Trophoblast cell (in vitro differentiated cells and primary cell): Measurements from ENCODE around the gene TACR1.
A peak's percentile ranks its signal among the peaks of the same experiment; 100 is the strongest.

Experiments used
- DNase-seq, 2 donors: peaks; one replicate each; pipeline ENCODE4 v3.0.0-alpha.2; 2016
- H2AFZ ChIP-seq: 2 replicates; pipeline ENCODE4 v1.6.1; 2013; ENCODE audit warnings: low read length, moderate library complexity, mild to moderate bottlenecking; ENCODE audit not compliant: insufficient read depth, poor library complexity
- H2AK5ac ChIP-seq: 2 replicates; pipeline ENCODE4 v1.6.1; 2013; ENCODE audit warnings: mild to moderate bottlenecking, low read length
- H2BK120ac ChIP-seq: 2 replicates; pipeline ENCODE4 v1.6.1; 2013; ENCODE audit warnings: low read length, mild to moderate bottlenecking, moderate library complexity; ENCODE audit not compliant: insufficient read depth, poor library complexity
- H2BK12ac ChIP-seq: 2 replicates; pipeline ENCODE4 v1.6.1; 2013; ENCODE audit warnings: mild to moderate bottlenecking, low read length, moderate library complexity
- H2BK5ac ChIP-seq: 2 replicates; pipeline ENCODE4 v1.6.1; 2013; ENCODE audit warnings: low read length, low read depth, moderate library complexity, mild to moderate bottlenecking; ENCODE audit not compliant: poor library complexity
- H3K14ac ChIP-seq: 2 replicates; pipeline ENCODE4 v1.6.1; 2013; ENCODE audit warnings: mild to moderate bottlenecking, low read length
- H3K18ac ChIP-seq: 2 replicates; pipeline ENCODE4 v1.6.1; 2013; ENCODE audit warnings: mild to moderate bottlenecking, low read length
- H3K23ac ChIP-seq: 2 replicates; pipeline ENCODE4 v1.6.1; 2013; ENCODE audit warnings: low read length
- H3K27ac ChIP-seq: 2 replicates; pipeline ENCODE4 v1.5.1; 2013; ENCODE audit warnings: low read depth, mild to moderate bottlenecking, inconsistent platforms, low read length, moderate library complexity
- H3K27me3 ChIP-seq: 2 replicates; pipeline ENCODE4 v1.6.1; 2013; ENCODE audit warnings: inconsistent platforms, mild to moderate bottlenecking, low read length, moderate library complexity; ENCODE audit not compliant: insufficient read depth
- H3K36me3 ChIP-seq, 2 experiments: 1 replicate in 1 of 2; 2 replicates in 1 of 2; pipeline ENCODE4 v1.6.1; 2013; ENCODE audit warnings: low read length in 2 of 2, mild to moderate bottlenecking in 2 of 2, moderate library complexity in 1 of 2; ENCODE audit not compliant: insufficient read depth in 2 of 2, control insufficient read depth in 1 of 2
- H3K4ac ChIP-seq: 2 replicates; pipeline ENCODE4 v1.6.1; 2013; ENCODE audit warnings: low read depth, mild to moderate bottlenecking, low read length, moderate library complexity
- H3K4me1 ChIP-seq, 2 experiments: 1 replicate in 1 of 2; 2 replicates in 1 of 2; pipeline ENCODE4 v1.6.1; 2013; ENCODE audit warnings: low read length in 2 of 2, mild to moderate bottlenecking in 2 of 2, moderate library complexity in 1 of 2; ENCODE audit not compliant: insufficient read depth in 2 of 2, control insufficient read depth in 1 of 2
- H3K4me2 ChIP-seq: 2 replicates; pipeline ENCODE4 v1.6.1; 2013; ENCODE audit warnings: inconsistent platforms, mild to moderate bottlenecking, low read length, moderate library complexity
- H3K4me3 ChIP-seq: 2 replicates; pipeline ENCODE4 v1.5.1; 2013; ENCODE audit warnings: mild to moderate bottlenecking, low read depth, low read length, inconsistent platforms
- H3K79me1 ChIP-seq: one replicate; pipeline ENCODE4 v1.6.1; 2013; ENCODE audit warnings: low read length
- H3K79me2 ChIP-seq: 2 replicates; pipeline ENCODE4 v1.6.1; 2013; ENCODE audit warnings: low read length, mild to moderate bottlenecking; ENCODE audit not compliant: control insufficient read depth, insufficient read depth, poor library complexity
- H3K9ac ChIP-seq: 2 replicates; pipeline ENCODE4 v1.6.1; 2013; ENCODE audit warnings: mild to moderate bottlenecking, low read length
- H3K9me3 ChIP-seq: 2 replicates; pipeline ENCODE4 v1.6.1; 2013; ENCODE audit warnings: low read depth, mild to moderate bottlenecking, control low read depth, inconsistent platforms, low read length; ENCODE audit not compliant: insufficient read depth
- H4K12ac ChIP-seq: 2 replicates; pipeline ENCODE4 v1.6.1; 2013; ENCODE audit warnings: low read depth, mild to moderate bottlenecking, low read length, moderate library complexity
- H4K8ac ChIP-seq: 2 replicates; pipeline ENCODE4 v1.6.1; 2013; ENCODE audit warnings: low read depth, mild to moderate bottlenecking, low read length, moderate library complexity
- H4K91ac ChIP-seq: one replicate; pipeline ENCODE4 v1.6.1; 2013; ENCODE audit warnings: low read depth, mild to moderate bottlenecking, low read length, moderate library complexity
- WGBS: extraction: QIAGEN DNeasy Blood & Tissue Kit; methylation state at CpG from one replicate; pipeline ENCODE4 v1.1.7; 2013; ENCODE audit warnings: missing lambda C conversion rate; ENCODE audit not compliant: insufficient read length, insufficient coverage; ENCODE audit errors: extremely low coverage; 5-methylcytosine and 5-hydroxymethylcytosine counted together

Gene TACR1

DNA sequence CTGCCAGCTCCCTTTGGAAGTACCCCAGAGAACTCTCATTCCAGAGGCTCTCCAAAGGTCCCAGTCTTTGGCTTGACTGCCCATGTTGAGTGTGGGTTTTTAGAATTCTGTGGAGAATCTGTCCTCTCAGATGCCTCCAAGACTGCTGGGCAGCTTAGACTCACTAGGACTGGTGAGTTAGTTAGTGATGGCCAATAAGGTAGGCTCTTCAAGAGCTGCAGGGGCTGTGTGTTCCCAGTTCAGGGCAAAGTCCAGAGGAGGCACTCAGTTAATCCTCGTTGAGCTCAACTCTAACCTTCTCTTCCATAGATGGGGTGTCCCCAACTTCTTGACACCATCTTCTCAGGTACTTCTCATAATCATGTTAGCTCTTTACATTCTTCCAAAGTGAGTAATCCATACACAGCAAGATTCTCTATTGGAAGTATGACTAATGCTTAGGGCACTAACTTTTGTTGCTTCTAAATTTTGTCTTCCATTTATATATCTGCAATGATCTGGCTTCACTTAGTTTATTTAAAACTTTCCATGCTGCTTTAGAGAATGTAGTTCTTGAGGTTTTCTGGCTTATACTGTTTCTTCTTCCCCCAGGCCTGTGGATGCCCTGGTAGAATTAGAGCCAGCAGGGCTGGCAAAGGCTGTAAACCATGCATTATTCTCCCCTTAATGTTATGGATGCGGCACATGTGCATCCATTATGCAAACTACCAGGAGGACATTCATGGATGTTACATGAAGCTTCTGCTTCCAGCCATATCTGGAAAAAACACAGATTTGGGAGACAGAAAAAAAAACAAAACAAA is 151.9 kb downstream of the TACR1 start:
- Histone ChIP-seq H3K9ac (no peak overlapping the region), H2BK12ac (no peak overlapping the region), H3K79me2 (no peaks in the 10 kb centered on the region), H3K23ac (no peak overlapping the region), H3K18ac (no peak overlapping the region), H3K14ac (no peak overlapping the region), H3K27me3 (no peaks in the 10 kb centered on the region), H3K4me1 (no peaks in the 10 kb centered on the region), H2AK5ac (no peak overlapping the region), H4K12ac (no peak overlapping the region), H3K4me2 (no peak overlapping the region), H3K36me3 (no peaks in the 10 kb centered on the region), H4K8ac (no peak overlapping the region), H3K27ac (no peak overlapping the region), H2BK5ac (no peak overlapping the region), H3K4ac (no peak overlapping the region), H2BK120ac (no peak overlapping the region), H3K4me3 (no peak overlapping the region), H3K79me1 (no peaks in the 10 kb centered on the region), H2AFZ (no peak overlapping the region), H3K9me3 (no peaks in the 10 kb centered on the region), H4K91ac (no peak overlapping the region)
- no CpG with 5 or more reads among the region's 2 CpGs for WGBS
- peak in 1 of 2 donors; percentile 29 for DNase-seq

DNA sequence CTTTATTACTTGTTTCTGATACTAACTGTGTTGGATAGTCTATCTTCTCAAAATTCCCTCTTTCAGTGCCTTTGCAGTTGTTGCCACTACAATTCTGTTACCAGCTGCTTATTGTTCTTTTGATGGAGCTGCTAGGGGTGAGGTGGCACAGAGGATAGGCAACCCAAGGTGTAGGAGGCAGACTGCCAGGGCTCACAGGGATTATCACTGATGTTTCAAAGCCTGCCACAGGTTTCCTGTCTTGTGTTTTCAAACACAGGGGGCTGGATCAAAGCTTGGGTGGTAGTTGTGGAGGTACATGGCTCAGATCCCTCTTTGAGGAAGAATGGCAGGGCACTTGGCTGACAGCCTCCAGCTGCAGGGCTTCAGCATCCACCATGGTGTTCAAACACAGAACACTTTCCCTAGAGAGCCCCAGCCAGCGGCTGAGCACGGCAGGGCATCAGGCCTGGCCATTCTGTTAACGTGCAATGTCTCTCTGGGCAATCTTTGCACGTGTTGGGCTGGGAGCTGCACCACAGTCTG is 153.7 kb downstream of the TACR1 start:
- H3K79me2 ChIP-seq, result no peaks in the 10 kb centered on the region
- H3K14ac ChIP-seq, result no peak overlapping the region
- no peak overlapping the region for H3K27ac ChIP-seq
- H3K4me1 ChIP-seq, result no peaks in the 10 kb centered on the region
- H2BK120ac ChIP-seq, result no peak overlapping the region
- WGBS, result no CpG with 5 or more reads among the region's 4 CpGs
- H2AFZ ChIP-seq, result no peak overlapping the region
- no peak overlapping the region for H3K4me2 ChIP-seq
- no peak overlapping the region for H3K4ac ChIP-seq
- H2BK12ac ChIP-seq, result no peak overlapping the region
- H2AK5ac ChIP-seq, result no peak overlapping the region
- H3K18ac ChIP-seq, result no peak overlapping the region
- no peak overlapping the region for H4K12ac ChIP-seq
- no peak overlapping the region for H4K8ac ChIP-seq
- H3K4me3 ChIP-seq, result no peak overlapping the region
- H3K27me3 ChIP-seq, result no peaks in the 10 kb centered on the region
- no peaks in the 10 kb centered on the region for H3K79me1 ChIP-seq
- no peak overlapping the region for H3K9ac ChIP-seq
- H3K9me3 ChIP-seq, result no peaks in the 10 kb centered on the region
- H3K23ac ChIP-seq, result no peak overlapping the region
- no peak for DNase-seq
- H4K91ac ChIP-seq, result no peak overlapping the region
- no peaks in the 10 kb centered on the region for H3K36me3 ChIP-seq
- no peak overlapping the region for H2BK5ac ChIP-seq

DNA sequence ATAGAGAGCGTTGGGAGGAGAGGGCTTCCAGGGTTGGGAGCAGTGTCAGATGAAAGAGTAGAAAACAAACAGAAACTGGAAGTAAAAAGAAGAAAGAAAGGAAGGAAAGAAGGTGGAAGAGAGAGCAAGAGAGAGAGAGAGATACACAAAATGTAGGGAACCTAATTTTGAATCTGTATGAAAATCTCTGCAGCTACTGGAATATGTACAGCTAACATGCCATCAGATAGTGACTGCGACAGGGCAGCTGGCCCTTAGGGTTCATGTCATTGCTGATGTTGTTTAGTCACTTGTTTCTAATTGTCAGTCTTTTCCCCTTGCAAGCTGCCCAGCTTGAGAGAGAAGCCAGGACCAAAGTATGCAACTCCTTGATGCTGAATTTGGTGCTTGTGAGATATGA is 155.0 kb downstream of the TACR1 start:
- Histone ChIP-seq H3K18ac (no peak overlapping the region), H2BK12ac (no peak overlapping the region), H3K14ac (no peak overlapping the region), H3K4ac (no peak overlapping the region), H4K12ac (no peak overlapping the region), H3K9me3 (no peaks in the 10 kb centered on the region), H2BK5ac (no peak overlapping the region), H3K79me1 (no peaks in the 10 kb centered on the region), H3K36me3 (no peaks in the 10 kb centered on the region), H4K8ac (no peak overlapping the region), H4K91ac (no peak overlapping the region), H3K4me2 (no peak overlapping the region), H3K27me3 (no peaks in the 10 kb centered on the region), H2AK5ac (no peak overlapping the region), H2BK120ac (no peak overlapping the region), H3K9ac (no peak overlapping the region), H2AFZ (no peak overlapping the region), H3K4me3 (no peak overlapping the region), H3K27ac (no peak overlapping the region), H3K4me1 (no peaks in the 10 kb centered on the region), H3K79me2 (no peaks in the 10 kb centered on the region), H3K23ac (no peak overlapping the region)
- no peak for DNase-seq
- no CpG with 5 or more reads among the region's 2 CpGs for WGBS

DNA sequence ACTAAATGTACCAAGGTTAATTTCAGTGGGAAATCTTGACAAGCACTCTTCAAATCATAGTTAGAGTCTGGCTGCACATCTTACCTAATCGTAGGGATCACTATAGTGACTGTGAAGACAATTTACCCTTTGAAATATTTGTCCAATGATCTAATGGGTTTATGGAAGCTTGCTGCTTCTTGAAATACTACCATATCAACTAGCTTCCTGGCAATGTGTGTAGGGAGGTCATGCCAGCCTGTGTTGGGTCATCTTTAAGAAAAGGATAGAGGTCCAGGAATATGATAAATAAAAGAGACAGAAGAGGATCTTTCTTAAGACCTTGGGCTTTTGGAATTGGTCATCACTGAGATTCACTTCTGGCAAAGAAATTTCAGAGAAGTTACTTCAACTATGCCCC is 156.5 kb downstream of the TACR1 start:
- WGBS, result no CpG with 5 or more reads among the region's 1 CpG
- no peaks in the 10 kb centered on the region for H3K79me1 ChIP-seq
- H3K14ac ChIP-seq, result no peak overlapping the region
- H3K18ac ChIP-seq, result no peak overlapping the region
- H3K4ac ChIP-seq, result no peak overlapping the region
- no peak overlapping the region for H3K23ac ChIP-seq
- no peak overlapping the region for H4K8ac ChIP-seq
- no peak overlapping the region for H3K9ac ChIP-seq
- H2AK5ac ChIP-seq, result no peak overlapping the region
- no peaks in the 10 kb centered on the region for H3K36me3 ChIP-seq
- no peaks in the 10 kb centered on the region for H3K9me3 ChIP-seq
- no peak overlapping the region for H4K91ac ChIP-seq
- no peak overlapping the region for H3K27ac ChIP-seq
- no peak overlapping the region for H2BK120ac ChIP-seq
- no peak overlapping the region for H4K12ac ChIP-seq
- H3K4me1 ChIP-seq, result no peaks in the 10 kb centered on the region
- H3K4me3 ChIP-seq, result no peak overlapping the region
- H3K79me2 ChIP-seq, result no peaks in the 10 kb centered on the region
- no peak overlapping the region for H2AFZ ChIP-seq
- no peak overlapping the region for H2BK12ac ChIP-seq
- H3K4me2 ChIP-seq, result no peak overlapping the region
- no peak overlapping the region for H2BK5ac ChIP-seq
- DNase-seq, result no peak
- no peaks in the 10 kb centered on the region for H3K27me3 ChIP-seq
